C1 segment of cervical spinal cord (tissue), 14 donors: ENCODE measurements around the gene THADA.

Experiments
- DNase-seq, 14 donors: peaks; one replicate each; lab custom pipeline; 2025; lab: John Stamatoyannopoulos, UW

THADA gene

DNA sequence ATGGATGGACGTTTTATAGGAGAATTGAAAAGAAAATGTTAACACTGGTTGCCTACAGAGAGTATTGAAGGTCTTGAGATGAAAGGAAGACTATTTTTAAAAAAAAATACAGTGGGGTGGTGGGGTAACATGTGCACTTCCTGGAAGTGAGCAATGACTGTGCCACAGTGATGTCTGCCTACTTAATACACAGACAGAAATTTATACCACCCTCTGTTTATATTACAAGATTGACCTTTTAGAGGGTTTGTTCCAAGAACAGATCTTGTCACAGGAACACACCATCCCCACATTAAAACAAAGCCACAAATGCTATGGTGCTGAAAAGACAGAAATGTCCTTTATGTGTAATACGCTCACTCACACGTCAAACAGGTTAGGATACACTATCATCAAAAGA, 87.6 kb downstream of the THADA start:
- no peak for DNase-seq

DNA sequence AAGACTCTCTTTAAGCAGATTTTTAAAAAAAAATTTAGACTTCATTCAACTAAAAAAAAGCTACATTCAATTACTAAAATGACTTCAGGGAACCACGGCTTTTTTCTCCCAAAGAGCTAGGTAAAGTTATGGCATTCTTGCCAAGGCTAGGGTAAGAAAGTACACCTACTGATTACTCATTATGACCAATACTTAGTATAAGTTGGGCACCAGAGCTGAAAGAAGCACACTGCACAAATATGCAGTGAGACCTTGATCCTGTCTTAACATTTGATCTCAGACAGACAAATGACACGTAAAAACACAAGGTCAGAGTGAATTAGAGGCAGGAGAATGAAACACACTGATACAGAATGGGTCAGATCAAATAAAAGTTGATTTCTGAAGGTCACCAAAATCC, 88.7 kb downstream of the THADA start:
- DNase-seq: no peak

DNA sequence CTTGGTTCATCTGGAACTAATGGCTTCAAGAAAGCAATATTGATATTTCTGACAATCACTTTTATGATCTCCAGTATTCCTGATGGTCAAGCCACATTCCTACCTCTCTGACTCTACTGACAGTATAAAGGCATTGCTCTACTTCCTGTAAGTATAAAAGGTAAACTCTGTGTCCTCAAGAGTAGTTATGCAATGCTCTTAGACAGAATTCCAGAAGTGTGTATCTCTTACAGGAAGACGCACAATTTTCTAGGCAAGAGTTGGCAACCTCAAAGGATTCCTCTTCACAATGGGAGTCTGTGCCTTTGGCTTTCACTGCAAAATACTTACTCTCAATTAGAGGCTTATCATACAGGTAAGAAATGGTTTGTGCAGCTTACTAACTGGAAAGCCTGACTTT, 100.1 kb downstream of the THADA start:
- DNase-seq: no peak

DNA sequence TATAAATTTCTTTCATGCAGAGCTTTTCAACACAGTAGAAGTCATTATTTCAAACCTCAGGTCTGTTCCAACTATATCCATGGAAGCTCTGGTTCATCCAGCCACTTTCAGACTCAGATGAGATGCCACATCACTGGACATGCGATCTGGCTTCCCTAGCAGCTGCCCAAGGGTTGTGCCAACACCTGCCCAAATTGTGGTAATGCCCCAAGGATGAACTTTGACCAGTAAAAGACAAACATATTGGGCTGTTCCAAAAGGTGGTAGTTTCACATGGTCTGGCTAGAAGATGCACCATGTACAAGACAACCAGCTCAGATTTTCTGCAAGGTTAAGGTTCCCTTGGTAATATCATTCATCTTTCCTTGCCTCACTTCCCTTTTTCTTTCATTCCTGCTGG, 101.9 kb downstream of the THADA start:
- DNase-seq: no peak

DNA sequence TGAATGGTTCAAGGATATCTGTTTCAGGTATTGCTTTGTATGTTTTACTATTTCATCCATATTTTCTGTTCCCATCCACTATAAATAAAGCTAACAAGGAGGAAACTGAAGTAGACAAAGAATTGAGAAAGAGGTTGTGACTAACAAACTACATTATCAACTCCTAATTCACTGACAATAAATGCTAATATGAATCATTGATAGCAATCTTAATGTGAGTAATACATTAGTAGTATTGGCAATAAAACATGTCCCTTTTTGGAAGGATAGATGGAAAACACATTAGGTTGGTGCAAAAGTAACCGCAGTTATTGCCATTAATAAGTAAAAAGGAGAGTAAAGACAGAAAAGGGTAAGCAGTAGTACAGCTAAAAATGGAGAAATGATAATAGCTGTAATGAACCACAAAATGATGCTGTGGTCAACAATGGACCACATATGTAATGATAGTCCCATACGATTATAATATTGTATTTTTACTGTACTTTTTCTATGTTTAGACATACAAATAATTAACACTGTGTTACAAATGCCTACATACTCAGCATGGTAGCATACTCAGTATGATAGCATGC, 104.7 kb downstream of the THADA start:
- DNase-seq: no peak

DNA sequence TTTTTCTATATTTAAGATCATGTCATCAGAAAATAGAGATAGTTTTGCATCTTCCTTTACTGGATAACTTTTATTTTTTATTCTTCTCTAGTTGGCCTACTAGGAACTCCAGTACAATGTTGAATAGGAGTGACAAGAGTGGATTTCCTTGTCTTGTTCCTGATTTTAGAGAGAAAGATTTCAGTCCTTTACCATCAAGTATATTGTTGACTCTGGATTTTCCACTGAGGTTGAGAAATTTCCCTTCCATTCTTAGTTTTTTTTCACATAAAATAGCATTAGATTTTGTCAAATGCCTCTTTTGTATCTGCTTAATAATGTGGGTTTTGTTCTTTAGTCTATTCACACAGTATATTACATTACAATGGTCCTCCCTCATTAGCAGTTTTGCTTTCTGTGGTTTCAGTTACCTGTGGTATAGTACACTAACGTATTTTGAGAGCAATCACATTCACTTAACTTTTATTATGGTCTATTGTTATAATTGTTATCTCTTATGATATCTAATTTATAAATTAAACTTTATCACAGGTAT, 105.5 kb downstream of the THADA start:
- DNase-seq: no peak

DNA sequence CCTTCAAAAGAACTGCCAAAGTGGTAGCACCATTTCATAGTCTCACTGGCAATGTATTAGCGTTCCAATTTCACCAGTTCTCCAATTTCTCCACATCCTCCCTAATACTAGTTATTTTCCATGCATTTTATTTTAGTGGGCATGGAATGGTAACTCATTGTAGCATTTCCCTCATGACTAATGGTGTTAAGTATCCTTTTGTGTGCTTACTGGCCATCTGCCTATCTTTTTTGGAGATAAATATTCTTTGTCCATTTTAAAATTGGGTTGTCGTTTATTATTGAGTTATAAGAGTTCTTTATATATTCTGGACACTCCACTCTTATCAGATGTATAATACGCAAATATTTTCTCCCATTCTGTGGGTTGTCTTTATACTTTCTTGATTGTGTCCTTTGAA, 107.1 kb downstream of the THADA start:
- no peak for DNase-seq

DNA sequence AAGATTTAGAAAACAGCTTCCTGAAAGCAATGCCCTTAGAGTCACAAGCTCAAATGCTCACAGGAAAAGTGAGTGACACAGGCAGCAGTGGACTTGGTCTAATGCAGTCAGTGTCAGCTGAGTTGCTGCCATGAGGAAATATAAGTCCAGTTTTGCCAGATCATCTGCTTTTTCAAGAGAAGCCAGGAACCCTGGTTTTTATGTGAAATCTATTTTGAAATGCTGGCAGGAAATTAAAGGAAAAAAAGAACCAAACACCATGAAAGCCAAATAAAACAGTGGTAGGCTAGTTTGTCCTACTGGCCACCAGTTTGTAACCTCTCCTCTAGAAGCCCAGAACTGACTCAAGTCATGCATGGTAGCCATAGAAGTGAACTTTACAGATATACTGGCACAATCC, 109.2 kb downstream of the THADA start:
- DNase-seq: no peak

DNA sequence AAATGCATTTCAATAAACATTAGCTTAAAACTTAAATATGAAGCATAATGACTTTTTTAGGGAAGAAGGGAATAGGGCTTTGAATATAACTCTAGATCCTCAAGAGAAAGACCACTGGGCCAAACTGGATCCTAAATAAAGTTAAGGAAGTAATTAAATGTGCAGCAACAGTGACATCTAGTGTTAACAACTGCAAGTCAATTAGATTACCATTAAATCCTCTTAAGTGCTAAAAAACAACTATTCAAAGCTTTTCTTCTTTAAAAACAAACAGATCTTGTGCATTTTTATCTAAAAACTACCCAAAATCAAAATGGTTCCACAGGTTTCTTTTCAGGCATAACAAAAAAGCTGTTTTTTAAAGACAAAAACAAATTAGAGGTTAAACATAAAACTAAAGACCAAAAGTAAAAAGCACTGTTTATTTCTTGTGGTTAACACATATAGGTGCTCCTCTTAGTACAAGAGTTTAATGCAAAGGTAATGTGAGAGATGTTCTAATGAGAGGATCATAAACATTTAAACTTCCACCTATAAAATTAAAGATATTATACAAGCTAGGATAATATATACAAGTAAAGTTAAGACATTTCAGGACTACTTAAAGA, 111.4 kb downstream of the THADA start:
- DNase-seq: no peak

DNA sequence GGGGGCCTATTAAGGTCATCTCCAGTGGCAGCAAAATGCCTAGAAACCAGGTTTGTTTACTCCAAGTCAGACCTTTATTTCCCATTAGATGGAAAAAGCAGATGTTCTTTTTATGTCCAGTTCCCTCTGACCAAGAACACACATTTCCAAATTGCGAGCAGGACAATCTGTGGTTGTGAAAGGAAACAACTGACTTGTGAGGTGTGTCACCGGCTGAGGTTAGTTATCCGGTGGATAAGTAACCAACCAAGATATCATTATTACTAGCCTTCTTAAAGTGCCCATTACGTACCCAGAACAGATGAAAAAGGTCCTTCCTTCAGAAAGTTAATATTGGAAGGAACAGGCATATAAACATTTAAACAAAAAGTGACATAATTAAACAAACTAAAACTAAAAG, 112.9 kb downstream of the THADA start:
- DNase-seq: no peak

DNA sequence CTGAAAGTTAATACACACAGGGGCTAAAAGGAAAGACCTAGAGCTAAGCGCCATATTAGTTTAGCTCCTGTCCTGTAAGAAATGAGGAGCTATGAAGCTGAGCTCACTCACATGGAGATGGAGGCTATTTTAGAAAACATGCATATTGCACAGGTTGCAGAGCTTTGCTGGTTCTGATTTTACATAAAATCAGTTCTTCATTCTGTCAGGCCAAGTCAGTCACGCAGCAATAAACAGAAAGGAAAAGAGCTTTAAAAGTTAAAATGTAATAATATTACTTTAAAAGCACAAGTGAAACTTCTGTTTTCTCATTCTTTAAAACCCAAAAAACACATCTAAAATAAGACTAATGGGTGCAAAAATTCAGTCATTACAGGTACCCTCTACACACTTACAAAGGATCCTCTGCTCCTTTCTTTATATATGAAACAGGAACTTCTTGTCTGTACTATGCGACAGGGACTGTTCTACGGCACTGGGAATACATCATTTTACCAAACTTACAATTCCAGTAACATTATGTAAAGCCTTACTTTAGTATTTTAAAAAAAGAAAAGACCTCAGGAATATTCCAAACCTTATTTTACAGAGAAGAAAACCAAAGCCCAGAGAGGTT, 113.8 kb downstream of the THADA start:
- DNase-seq: no peak

DNA sequence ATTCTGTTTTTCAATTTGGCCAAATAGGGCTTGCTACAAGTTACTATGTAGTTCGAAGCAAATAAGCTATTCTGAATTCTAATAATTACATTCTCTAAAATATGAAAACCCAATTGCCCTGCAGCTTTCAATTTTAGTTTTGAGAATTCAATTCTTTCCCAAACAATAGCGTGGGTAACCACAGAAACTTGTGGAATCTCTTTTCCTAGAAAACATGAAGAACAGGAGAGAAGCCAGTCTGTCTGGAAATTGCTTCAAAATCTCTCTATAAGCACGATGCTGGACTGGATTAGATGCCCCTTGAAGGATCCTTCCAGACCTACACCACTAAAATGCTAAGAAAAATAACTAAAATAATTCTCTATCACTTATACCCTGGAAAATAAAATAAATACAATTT, 115.0 kb downstream of the THADA start:
- no peak for DNase-seq

DNA sequence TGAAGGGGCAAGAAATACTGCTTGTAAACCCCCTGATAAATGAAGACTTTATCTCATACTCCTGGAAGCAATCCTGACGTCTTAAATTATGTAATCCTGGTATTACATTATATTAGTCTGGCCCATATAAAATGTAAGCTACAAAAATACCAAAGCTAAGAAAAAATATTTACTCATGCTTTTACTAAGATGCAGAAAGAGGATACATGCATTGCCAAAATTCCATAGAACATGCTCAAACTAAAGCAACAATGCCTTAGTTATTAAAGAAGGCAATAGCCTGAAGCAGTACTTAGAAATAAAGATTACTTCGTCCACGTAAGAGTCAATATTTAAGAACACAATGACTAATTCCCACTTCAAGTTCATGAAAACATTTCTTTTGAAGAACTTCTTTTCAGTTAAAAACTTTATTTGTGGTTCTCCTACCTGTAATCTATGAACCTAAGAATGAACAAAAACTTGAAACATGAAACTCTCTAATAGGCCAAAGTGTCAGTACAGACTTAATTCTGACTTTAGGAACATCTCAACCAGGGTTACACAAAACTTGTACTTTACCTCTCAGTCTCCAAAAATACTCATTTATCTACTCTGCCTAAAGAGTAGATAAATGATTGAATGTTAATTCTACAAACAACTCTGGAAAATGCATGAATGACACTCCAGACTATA, 117.3 kb downstream of the THADA start:
- no peak for DNase-seq

DNA sequence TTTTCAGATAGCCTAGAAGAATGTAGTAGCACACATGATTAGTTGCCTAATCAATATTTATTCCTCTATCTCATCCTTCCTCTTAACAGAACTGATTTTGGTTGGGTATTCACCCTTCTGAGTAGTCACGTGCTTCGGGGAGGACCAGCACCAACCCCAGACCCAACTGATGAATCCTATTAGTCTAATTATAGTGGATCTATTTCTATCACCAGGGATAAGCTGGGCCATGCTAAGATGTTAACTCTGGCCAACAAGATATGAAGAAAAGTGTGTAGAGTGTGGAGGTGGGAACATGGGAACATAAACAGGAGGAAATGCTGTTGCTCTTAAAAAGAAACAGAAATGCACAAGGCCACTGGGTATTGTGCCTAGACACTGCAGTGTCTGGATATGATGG, 119.9 kb downstream of the THADA start:
- DNase-seq: no peak

DNA sequence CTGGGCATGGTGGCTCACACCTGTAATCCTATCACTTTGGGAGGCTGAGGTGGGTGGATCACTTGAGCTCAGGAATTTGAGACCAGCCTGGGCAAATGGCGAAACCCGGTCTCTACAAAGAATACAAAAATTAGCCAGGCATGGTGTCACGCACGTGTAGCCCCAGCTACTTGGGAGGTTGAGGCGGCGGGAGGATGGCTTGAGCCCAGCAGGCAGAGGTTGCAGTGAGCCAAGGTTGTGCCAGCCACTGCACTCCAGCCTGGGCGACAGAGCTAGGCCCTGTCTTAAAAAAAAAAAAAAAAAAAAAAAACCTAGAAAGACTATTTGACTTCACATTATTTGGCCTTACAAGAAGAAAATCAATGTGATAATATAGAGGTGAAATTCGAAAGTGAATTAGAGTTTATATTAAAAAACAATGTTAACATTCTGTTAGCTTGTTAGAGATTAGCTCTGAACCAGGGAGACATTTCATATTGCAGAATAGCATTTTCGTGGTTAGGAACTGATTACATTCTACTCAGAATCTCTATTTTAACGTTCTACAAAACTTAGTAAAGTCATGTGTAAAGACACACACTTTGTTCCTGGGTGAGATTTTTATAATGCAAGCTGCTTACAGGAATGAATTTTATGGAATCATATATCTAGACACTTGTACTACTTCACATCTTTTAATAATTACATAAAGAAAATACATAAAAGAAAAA, 120.5 kb downstream of the THADA start:
- no peak for DNase-seq

DNA sequence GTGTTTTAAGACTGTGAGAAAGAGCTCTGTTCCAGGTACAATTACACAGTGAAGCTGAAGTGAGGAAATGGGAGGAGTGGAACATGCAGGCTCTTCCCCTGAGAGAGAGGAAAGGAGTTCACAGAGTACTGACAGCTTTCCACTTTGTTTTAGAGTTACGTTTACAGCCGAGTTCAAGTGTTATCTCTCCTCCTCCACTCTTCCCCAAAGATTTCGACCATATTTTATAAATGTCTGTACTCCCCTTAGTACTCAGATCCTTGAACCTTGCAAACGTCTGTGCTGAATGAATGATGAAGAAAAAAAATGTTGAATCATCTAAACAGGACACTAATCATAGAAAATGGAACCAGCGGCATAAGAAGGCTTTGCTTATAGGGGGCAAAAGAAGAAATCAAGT, 121.6 kb downstream of the THADA start:
- DNase-seq: no peak

DNA sequence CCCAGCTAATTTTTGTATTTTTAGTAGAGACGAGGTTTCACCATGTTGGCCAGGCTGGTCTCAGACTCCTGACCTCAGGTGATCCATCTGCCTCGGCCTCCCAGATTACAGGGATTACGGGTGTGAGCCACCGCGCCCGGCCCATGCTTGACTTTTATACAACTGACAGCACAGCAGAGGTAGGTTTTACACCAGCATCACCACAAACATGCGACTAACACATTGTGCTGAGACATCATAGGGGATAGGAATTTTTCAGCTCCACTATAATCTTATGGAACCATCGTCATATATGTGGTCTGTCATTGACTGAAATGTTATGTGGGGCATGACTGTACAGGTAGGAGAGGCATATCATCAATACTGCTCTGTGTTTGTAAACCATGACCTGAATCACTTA, 122.1 kb downstream of the THADA start:
- DNase-seq: no peak

DNA sequence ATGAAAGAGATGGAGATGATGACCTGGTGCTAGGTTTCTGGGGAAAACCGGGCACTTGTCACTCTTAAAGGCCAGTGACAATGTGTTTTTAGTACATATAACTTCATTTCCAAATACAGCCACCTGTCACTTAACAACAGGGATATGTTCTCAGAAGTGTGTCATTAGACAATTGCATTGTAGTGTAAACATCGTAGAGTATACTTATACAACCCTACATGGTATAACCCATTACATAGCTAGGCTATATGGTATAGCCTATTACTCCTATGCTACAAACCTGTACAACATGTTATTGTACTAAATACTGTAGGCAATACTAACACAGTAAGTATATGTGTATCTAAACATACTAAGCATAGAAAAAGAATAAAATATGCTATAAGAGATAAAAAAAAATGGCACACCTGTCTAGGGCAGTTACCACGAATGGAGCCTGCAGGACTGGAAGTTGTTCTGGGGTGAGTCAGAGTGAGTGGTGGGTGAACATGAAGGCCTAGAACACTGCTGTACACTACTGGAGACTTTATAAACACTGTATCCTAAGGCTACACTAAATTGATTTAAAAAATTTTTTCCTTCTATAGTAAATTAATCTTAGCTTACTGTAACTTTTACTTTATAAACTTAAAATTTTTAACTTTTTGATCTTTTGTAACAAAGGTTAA, 123.2 kb downstream of the THADA start:
- DNase-seq: no peak

DNA sequence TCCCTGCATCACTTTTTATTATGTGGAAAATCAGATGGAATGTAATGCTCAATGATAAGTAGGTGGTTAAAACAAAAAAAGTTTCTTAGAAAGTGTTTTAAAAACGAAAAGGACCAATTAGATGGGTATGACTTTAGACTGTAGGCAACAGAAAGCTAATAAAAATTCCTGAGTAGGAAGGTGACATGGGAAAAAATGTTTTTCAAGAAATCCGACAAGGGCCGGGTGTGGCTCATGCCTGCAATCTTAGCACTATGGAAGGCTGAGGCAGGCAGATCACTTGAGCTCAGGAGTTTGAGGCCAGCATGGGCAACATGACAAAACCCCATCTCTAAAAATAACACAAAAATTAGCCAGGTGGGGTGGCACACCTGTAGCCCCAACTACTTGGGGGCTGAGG, 126.1 kb downstream of the THADA start:
- DNase-seq: no peak

DNA sequence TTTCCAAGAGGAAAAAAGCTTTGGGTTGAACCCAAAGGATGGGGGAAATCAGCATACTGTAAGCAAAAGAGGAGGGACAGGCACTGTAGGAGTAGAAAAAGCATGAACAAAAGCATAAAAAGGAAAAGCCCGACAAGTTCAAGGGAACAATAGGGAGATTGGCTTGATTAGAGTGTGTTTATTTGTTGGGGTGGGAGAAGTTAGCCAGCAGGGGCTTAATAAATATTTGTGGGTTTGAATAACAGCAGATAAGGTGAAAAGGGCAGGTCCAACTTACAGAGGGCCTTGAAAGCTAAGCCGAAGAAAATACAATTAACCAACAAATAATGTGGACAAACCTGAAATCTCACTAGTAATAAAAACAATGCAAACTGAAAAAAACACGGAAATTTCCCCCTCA, 126.7 kb downstream of the THADA start:
- DNase-seq: no peak

DNA sequence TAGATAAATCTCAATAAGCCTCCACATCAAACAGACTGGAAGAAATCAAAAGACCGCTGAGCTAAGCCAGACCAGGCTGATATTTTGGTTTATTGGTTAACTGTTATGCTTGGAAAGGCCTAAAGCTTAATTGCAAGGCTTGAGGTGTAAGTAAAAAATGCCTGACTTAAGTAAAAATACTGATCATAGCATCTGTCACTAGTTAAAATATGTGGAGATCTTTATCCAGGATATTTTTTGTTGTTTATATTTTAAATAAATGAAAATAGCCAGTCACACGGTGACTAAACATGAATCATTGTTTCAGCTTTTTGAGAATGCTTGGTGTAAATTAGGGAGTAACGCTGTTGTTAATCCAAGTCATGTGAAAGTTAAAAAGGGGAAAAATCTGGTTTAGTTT, 127.9 kb downstream of the THADA start:
- DNase-seq: no peak

DNA sequence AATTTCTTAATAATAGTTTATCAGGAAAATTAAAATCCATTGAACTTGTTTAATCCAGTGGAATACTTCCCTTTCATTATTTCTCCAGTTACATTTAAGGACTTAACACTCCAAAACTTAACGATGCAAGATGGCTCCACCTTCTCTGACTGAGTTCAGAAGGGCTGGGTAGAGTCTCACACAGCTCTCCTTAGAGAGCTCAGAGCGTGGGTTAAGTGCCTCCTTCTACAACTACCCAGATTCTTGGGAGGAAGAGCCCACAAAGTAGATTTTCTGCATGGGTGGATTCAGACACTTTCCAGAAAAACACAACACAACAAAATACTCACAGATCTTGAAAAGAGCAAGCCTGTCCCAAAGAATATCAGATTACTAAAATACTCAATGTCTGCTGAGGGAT, 130.6 kb downstream of the THADA start:
- no peak for DNase-seq
